Heart right ventricle (tissue), 16 donors: ENCODE data around the gene CCDC126. TPM values are rescaled to one million over a fixed set of nuclear protein-coding genes. Genes with fewer than 3 reads are reported as not detected.

Source experiments
- ATAC-seq, 8 donors: fragments of 200-7000 bp; cut with Tn5 transposase; one replicate each; pipeline ENCODE4 v1.9.1; 2020; ENCODE audit warnings: mild to moderate bottlenecking in 8 of 8, moderate library complexity in 8 of 8, moderate number of reproducible peaks in 1 of 8
- DNase-seq, 2 donors: peaks; one replicate each; pipeline ENCODE4 v3.0.0-alpha.2; 2020
- H3K27ac ChIP-seq, 10 donors: fragments of 200-600 bp; sonication (generic) in 2 of 10; one replicate each; pipeline versions ENCODE4 v1.5.0 to v1.8.0; 2020 to 2022; ENCODE audit warnings: mild to moderate bottlenecking in 3 of 10
- H3K27me3 ChIP-seq, 7 donors: fragments of 200-600 bp; one replicate each; pipeline ENCODE4 v1.8.0; 2021 to 2022; ENCODE audit warnings: mild to moderate bottlenecking in 2 of 7
- H3K36me3 ChIP-seq, 9 donors: fragments of 200-600 bp; sonication (generic) in 1 of 9; one replicate each; pipeline versions ENCODE4 v1.5.0 to v1.8.0; 2020 to 2022; ENCODE audit warnings: mild to moderate bottlenecking in 2 of 9
- H3K4me1 ChIP-seq, 9 donors: fragments of 200-600 bp; sonication (generic) in 1 of 9; one replicate each; pipeline versions ENCODE4 v1.5.0 to v1.8.0; 2020 to 2022; ENCODE audit warnings: mild to moderate bottlenecking in 4 of 9
- H3K4me3 ChIP-seq, 10 donors: fragments of 200-600 bp; sonication (generic) in 2 of 10; one replicate each; pipeline versions ENCODE4 v1.5.0 to v1.8.0; 2020 to 2022; ENCODE audit warnings: mild to moderate bottlenecking in 7 of 10, moderate library complexity in 2 of 10
- H3K9me3 ChIP-seq, 11 donors: fragments of 200-600 bp in 10 of 11; sonication (generic) in 2 of 11; one replicate each; pipeline versions ENCODE4 v1.5.0 to v1.8.0; 2013 to 2022; ENCODE audit warnings: mild to moderate bottlenecking in 2 of 11, control low read depth in 1 of 11, moderate library complexity in 1 of 11
- CTCF ChIP-seq, 9 donors: fragments of 200-600 bp; sonication (generic) in 2 of 9; IDR thresholded peaks; one replicate each; pipeline versions ENCODE4 v1.5.0 to v1.8.0; 2021 to 2022; ENCODE audit warnings: antibody characterized with exemption in 9 of 9, mild to moderate bottlenecking in 5 of 9, moderate library complexity in 1 of 9
- WGBS, 2 donors: extraction: QIAGEN DNeasy Blood & Tissue Kit; methylation state at CpG; one replicate each; pipeline ENCODE4 v1.1.7; 2013; ENCODE audit warnings: inconsistent platforms in 1 of 2; 5-methylcytosine and 5-hydroxymethylcytosine counted together
- intact Hi-C, 10 donors: fragments of 100-400 bp; cut with DNase I; formaldehyde crosslinking; loops; one replicate each; pipeline versions ENCODE4 v1.11.1 to v1.14.2; 2022
- polyA plus RNA-seq, 2 donors: library from polyadenylated mRNA; stranded (reverse); fragments of 200-250 nt; gene quantifications; one replicate each; pipeline ENCODE4 v1.2.3, GENCODE V29; 2013
- total RNA-seq, 10 donors: library from RNA; stranded (reverse); fragmentation: NEBNext Ultra II Directional in 3 of 10; extraction: Animal tissue kit (Norgen Biotek cat#: 25700) in 3 of 10; gene quantifications; one replicate each; pipeline versions ENCODE4 v1.2.1 to v1.2.4, GENCODE V29; 2021 to 2023
- donor health status: Arrhythmogenic right ventricular cardiomyopathy.
- donor health status: ischemic (EF 13 %, LVEDD 7.1; RV severe dilation, severe dysfunction).
- donor health status: healthy with polysubstance abuse.
- donor health status: DM: no; HTN: yes; CAD: no.
- donor health status: DM: no; HTN: no; CAD: no.
- donor health status: ischemic (EF 25% LVEDD 6.9; RV normal size, moderate dysfunction).
- donor health status: ischemic (EF 25% LVEDD 5.7; RV mildly dilated, moderate dysfunction).
- donor health status: healthy.
- donor health status: DM: yes; HTN: yes; CAD: no.
- donor health status: Ischemic cardiomyopathy.
- donor health status: ischemic (EF 35%, LVEDD 5.7; RV mildly dilated, moderate dysfunction).
- donor health status: nonischemic (EF 11% LVEDD 7.7; RV severe dilation, severe dysfunction).
- donor health status: DM: yes; HTN: yes; CAD: no.
- donor health status: PGD.
- donor health status: ischemic (EF 29% LVEDD 5.4; RV normal size, mild dysfunction).
- donor health status: nonischemic (EF 23%, LVEDD 6.1; RV moderate dilation, normal function).

CCDC126 gene
- total and polyA plus RNA-seq, 12 donors = 2.9 to 11.9 (median 8.7) TPM

GRCh38 chr7:23685731-23686130, 88.5 kb downstream of the CCDC126 start:
- peak overlapping the region in 3 of 10 donors; percentile 29 to 48 (median 40) for H3K27ac ChIP-seq
- no peak for TF ChIP-seq CTCF (IDR thresholded peaks at IDR 0.05)
- H3K4me1 ChIP-seq = peaks cover 0 to 23% (median 11%) of the 10 kb centered on the region in 9 donors
- H3K36me3 ChIP-seq = peaks cover 0 to 60% (median 4%) of the 10 kb centered on the region in 9 donors
- peak in 1 of 8 donors; percentile 57 for ATAC-seq
- no peaks in the 10 kb centered on the region for H3K9me3 ChIP-seq
- intact Hi-C loops = loop anchor here in 1 of 10 donors (10.0 kb wide), 1 partner anchor 91 kb away; the partner anchor contains the start of gene CCDC126
- DNase-seq = no peak
- WGBS, 2 donors = 43 to 47% methylated on average over 3 of the region's 3 CpGs
- no peaks in the 10 kb centered on the region for H3K27me3 ChIP-seq
- H3K4me3 ChIP-seq = no peak overlapping the region

- Histone ChIP-seq H3K27ac (no peak overlapping the region), H3K27me3 (no peaks in the 10 kb centered on the region), H3K4me1 (peaks cover 0 to 14% (median 5%) of the 10 kb centered on the region in 9 donors), H3K36me3 (peaks cover 0 to 73% (median 4%) of the 10 kb centered on the region in 9 donors), H3K4me3 (no peak overlapping the region), H3K9me3 (no peaks in the 10 kb centered on the region)
- intact Hi-C loops = loop anchor here in 1 of 10 donors (10.0 kb wide), 1 partner anchor 92 kb away; the partner anchor contains the start of gene CCDC126
- no peak for TF ChIP-seq CTCF (IDR thresholded peaks at IDR 0.05)
- peak; percentile 6 to 27 for DNase-seq
- peak in 2 of 8 donors; percentile 47 to 62 for ATAC-seq
- 51 to 54% methylated on average over 2 of the region's 2 CpGs for WGBS, 2 donors
Measured at GRCh38 chr7:23687011-23687410, 89.8 kb downstream of the CCDC126 start.

GRCh38 chr7:23689165-23689564, 92.0 kb downstream of the CCDC126 start:
- no peaks in the 10 kb centered on the region for H3K27me3 ChIP-seq
- no peak overlapping the region for H3K4me3 ChIP-seq
- H3K4me1 ChIP-seq = peaks cover 0 to 14% (median 5%) of the 10 kb centered on the region in 9 donors
- TF ChIP-seq CTCF (IDR thresholded peaks at IDR 0.05) = no peak
- H3K27ac ChIP-seq = no peak overlapping the region
- H3K9me3 ChIP-seq = peaks cover 0 to 13% (median 0%) of the 10 kb centered on the region in 11 donors
- 93% methylated on average over 4 of the region's 4 CpGs for WGBS, 2 donors
- intact Hi-C loops = loop anchor here in 1 of 10 donors (10.0 kb wide), 1 partner anchor 94 kb away; the partner anchor contains the start of gene CCDC126
- no peak for DNase-seq
- no peak for ATAC-seq
- peaks cover 0 to 82% (median 15%) of the 10 kb centered on the region in 9 donors for H3K36me3 ChIP-seq

- H3K9me3 ChIP-seq = peaks cover 0 to 13% (median 0%) of the 10 kb centered on the region in 11 donors
- peaks cover 0 to 92% (median 27%) of the 10 kb centered on the region in 9 donors for H3K36me3 ChIP-seq
- 92% methylated on average over 4 of the region's 4 CpGs for WGBS, 2 donors
- H3K27me3 ChIP-seq = no peaks in the 10 kb centered on the region
- ATAC-seq = no peak
- H3K27ac ChIP-seq = no peak overlapping the region
- no peak overlapping the region for H3K4me3 ChIP-seq
- peaks cover 0 to 7% (median 0%) of the 10 kb centered on the region in 9 donors for H3K4me1 ChIP-seq
- DNase-seq = no peak
- intact Hi-C loops = no loop called here
- TF ChIP-seq CTCF (IDR thresholded peaks at IDR 0.05) = no peak
Measured at GRCh38 chr7:23691320-23691719, 94.1 kb downstream of the CCDC126 start.
